ENCODE measurements around the gene CMTM6. TPM values are rescaled to one million over a fixed set of nuclear protein-coding genes. Genes with fewer than 3 reads are reported as not detected.

CMTM6 gene
- total and polyA plus RNA-seq, 10 of the 15 experiments (the other 5 are each of a cell fraction or from before 2014, with no cell fraction given): 27.1 to 97.3 (median 61.4) TPM

DNA sequence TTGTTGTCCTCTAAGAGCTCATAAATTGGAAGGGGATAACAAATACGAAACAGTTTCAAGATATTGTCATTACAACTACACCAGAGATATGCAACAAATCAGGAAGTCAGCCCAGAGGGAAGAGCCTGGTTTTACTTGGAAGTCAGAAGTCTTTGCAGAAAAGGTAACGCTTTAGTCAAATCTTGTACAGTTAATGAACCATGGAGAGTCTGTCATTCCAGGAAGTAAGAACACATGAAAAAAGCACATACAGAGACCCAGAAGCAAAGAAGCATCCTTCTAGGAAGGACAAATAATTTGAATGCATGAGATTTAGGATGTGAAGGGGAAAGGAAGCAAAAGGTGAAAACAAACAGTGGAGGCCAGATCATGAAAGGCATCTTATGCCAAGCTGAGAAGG, 48.4 kb upstream of the CMTM6 start (continued):
- TF ChIP-seq, protein P1, sequence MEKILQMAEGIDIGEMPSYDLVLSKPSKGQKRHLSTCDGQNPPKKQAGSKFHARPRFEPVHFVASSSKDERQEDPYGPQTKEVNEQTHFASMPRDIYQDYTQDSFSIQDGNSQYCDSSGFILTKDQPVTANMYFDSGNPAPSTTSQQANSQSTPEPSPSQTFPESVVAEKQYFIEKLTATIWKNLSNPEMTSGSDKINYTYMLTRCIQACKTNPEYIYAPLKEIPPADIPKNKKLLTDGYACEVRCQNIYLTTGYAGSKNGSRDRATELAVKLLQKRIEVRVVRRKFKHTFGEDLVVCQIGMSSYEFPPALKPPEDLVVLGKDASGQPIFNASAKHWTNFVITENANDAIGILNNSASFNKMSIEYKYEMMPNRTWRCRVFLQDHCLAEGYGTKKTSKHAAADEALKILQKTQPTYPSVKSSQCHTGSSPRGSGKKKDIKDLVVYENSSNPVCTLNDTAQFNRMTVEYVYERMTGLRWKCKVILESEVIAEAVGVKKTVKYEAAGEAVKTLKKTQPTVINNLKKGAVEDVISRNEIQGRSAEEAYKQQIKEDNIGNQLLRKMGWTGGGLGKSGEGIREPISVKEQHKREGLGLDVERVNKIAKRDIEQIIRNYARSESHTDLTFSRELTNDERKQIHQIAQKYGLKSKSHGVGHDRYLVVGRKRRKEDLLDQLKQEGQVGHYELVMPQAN (conservative IDR thresholded peaks at IDR 0.05): no peak
- TF ChIP-seq SMAD1 (IDR thresholded peaks at IDR 0.05; ENCODE audit: low read depth, partially characterized antibody) (no peak), RUNX3 (IDR thresholded peaks at IDR 0.05; ENCODE audit: low read length) (no peak), TCF7 (IDR thresholded peaks at IDR 0.05; ENCODE audit: borderline replicate concordance) (no peak)

DNA sequence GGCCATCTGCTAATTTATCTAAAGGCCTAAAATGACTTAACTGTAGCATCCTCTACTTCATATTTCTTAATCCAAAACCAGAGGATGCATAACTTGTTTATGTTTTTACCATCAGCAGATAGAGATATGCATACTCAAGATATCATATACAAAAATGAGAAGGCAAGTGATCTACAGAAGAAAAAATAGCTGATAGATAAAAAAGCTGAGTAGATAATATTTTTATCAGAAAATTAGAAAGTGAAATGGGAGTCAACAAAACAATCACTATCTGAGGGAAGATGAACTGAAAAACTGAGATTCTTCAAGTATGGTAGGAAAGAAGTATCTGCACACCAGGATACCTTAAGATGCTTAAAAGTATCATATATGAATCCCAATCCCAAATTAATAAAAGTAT, 42.7 kb upstream of the CMTM6 start:
- Histone ChIP-seq H3K9ac (ENCODE audit: control insufficient read depth, insufficient read depth, low read length) (no peak overlapping the region), H3K27me3 (replicated peaks in 1 of 2; ENCODE audit: control insufficient read depth in 2 of 2, insufficient read depth in 2 of 2, low read length in 1 of 2) (no peaks in the 10 kb centered on the region), H4K20me1 (ENCODE audit: control insufficient read depth, insufficient read depth) (no peaks in the 10 kb centered on the region), H3K4me3 (no peak overlapping the region), H3K36me3 (ENCODE audit: control insufficient read depth in 2 of 2, insufficient read depth in 2 of 2, low read length in 1 of 2) (no peaks in the 10 kb centered on the region; a peak in 1 of 4 replicates), H2AFZ (ENCODE audit: control insufficient read depth, low read depth, low read length) (no peak overlapping the region), H3K27ac (ENCODE audit: control insufficient read depth, insufficient read depth) (no peak overlapping the region), H3K4me1 (ENCODE audit: control insufficient read depth, insufficient read depth, low read length) (no peaks in the 10 kb centered on the region; the same call in 1 of the 2 replicates), H3K4me2 (ENCODE audit: control insufficient read depth, insufficient read depth) (no peak overlapping the region), H3K79me2 (ENCODE audit: control insufficient read depth, insufficient read depth, low read length) (peaks cover 4% of the 10 kb centered on the region; the same call in 1 of the 2 replicates), H3K9me3 (replicated peaks; ENCODE audit: control insufficient read depth, insufficient read depth, low read length) (no peaks in the 10 kb centered on the region)
- ChIA-PET RAD21 (ENCODE audit: unreplicated experiment) (interaction anchor here (0.9 kb wide), 1 partner anchor 171 kb away, joined by 3 read pairs; no protein-coding TSS in a partner anchor), CTCF (interaction anchor here (0.8 kb wide), 1 partner anchor 24 kb away, joined by 3 read pairs; no protein-coding TSS in a partner anchor), POLR2A (no interaction called here), SMC1A (ENCODE audit: uncharacterized antibody, unreplicated experiment) (interaction anchor here (0.8 to 1.4 kb wide), 4 partner anchors 13 to 402 kb away, joined by 3 to 4 read pairs (median 3); no protein-coding TSS in a partner anchor)
- ATAC-seq (no peak), FAIRE-seq (no peak), DNase-seq (ENCODE audit: low read depth, low spot score) (no peak)
- in situ Hi-C loops (cut with MboI): no loop called here
- intact Hi-C loops (cut with micrococcal nuclease; ENCODE audit: unreplicated experiment): no loop called here
- no TSS peak for BruUV-seq (replicated peaks)
- TF ChIP-seq NFYB (IDR thresholded peaks at IDR 0.05; ENCODE audit: insufficient read depth, low read depth, low read length) (no peak), BMI1 (IDR thresholded peaks at IDR 0.05; ENCODE audit: borderline replicate concordance) (no peak), YY1 (IDR thresholded peaks at IDR 0.05; ENCODE audit: low read depth, low read length) (no peak), BRCA1 (IDR thresholded peaks at IDR 0.05; ENCODE audit: low read depth, low read length) (no peak)
- TF ChIP-seq, protein P2, sequence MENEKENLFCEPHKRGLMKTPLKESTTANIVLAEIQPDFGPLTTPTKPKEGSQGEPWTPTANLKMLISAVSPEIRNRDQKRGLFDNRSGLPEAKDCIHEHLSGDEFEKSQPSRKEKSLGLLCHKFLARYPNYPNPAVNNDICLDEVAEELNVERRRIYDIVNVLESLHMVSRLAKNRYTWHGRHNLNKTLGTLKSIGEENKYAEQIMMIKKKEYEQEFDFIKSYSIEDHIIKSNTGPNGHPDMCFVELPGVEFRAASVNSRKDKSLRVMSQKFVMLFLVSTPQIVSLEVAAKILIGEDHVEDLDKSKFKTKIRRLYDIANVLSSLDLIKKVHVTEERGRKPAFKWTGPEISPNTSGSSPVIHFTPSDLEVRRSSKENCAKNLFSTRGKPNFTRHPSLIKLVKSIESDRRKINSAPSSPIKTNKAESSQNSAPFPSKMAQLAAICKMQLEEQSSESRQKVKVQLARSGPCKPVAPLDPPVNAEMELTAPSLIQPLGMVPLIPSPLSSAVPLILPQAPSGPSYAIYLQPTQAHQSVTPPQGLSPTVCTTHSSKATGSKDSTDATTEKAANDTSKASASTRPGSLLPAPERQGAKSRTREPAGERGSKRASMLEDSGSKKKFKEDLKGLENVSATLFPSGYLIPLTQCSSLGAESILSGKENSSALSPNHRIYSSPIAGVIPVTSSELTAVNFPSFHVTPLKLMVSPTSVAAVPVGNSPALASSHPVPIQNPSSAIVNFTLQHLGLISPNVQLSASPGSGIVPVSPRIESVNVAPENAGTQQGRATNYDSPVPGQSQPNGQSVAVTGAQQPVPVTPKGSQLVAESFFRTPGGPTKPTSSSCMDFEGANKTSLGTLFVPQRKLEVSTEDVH (IDR thresholded peaks at IDR 0.05; ENCODE audit: low read depth, partially characterized antibody): no peak
- TF ChIP-seq, protein P3, sequence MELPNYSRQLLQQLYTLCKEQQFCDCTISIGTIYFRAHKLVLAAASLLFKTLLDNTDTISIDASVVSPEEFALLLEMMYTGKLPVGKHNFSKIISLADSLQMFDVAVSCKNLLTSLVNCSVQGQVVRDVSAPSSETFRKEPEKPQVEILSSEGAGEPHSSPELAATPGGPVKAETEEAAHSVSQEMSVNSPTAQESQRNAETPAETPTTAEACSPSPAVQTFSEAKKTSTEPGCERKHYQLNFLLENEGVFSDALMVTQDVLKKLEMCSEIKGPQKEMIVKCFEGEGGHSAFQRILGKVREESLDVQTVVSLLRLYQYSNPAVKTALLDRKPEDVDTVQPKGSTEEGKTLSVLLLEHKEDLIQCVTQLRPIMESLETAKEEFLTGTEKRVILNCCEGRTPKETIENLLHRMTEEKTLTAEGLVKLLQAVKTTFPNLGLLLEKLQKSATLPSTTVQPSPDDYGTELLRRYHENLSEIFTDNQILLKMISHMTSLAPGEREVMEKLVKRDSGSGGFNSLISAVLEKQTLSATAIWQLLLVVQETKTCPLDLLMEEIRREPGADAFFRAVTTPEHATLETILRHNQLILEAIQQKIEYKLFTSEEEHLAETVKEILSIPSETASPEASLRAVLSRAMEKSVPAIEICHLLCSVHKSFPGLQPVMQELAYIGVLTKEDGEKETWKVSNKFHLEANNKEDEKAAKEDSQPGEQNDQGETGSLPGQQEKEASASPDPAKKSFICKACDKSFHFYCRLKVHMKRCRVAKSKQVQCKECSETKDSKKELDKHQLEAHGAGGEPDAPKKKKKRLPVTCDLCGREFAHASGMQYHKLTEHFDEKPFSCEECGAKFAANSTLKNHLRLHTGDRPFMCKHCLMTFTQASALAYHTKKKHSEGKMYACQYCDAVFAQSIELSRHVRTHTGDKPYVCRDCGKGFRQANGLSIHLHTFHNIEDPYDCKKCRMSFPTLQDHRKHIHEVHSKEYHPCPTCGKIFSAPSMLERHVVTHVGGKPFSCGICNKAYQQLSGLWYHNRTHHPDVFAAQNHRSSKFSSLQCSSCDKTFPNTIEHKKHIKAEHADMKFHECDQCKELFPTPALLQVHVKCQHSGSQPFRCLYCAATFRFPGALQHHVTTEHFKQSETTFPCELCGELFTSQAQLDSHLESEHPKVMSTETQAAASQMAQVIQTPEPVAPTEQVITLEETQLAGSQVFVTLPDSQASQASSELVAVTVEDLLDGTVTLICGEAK (IDR thresholded peaks at IDR 0.05; ENCODE audit: borderline replicate concordance): no peak
- TF ChIP-seq, protein P4, sequence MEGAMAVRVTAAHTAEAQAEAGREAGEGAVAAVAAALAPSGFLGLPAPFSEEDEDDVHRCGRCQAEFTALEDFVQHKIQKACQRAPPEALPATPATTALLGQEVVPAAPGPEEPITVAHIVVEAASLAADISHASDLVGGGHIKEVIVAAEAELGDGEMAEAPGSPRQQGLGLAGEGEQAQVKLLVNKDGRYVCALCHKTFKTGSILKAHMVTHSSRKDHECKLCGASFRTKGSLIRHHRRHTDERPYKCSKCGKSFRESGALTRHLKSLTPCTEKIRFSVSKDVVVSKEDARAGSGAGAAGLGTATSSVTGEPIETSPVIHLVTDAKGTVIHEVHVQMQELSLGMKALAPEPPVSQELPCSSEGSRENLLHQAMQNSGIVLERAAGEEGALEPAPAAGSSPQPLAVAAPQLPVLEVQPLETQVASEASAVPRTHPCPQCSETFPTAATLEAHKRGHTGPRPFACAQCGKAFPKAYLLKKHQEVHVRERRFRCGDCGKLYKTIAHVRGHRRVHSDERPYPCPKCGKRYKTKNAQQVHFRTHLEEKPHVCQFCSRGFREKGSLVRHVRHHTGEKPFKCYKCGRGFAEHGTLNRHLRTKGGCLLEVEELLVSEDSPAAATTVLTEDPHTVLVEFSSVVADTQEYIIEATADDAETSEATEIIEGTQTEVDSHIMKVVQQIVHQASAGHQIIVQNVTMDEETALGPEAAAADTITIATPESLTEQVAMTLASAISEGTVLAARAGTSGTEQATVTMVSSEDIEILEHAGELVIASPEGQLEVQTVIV (IDR thresholded peaks at IDR 0.05; ENCODE audit: borderline replicate concordance, partially characterized antibody): no peak

Measured in GM12878 (cell line).